NCI-H1092 (cell line): ENCODE measurements around the gene DPF3.

Experiments
- DNase-seq: peaks from one replicate; lab custom pipeline; 2025; lab: John Stamatoyannopoulos, UW

The DPF3 gene

DNA sequence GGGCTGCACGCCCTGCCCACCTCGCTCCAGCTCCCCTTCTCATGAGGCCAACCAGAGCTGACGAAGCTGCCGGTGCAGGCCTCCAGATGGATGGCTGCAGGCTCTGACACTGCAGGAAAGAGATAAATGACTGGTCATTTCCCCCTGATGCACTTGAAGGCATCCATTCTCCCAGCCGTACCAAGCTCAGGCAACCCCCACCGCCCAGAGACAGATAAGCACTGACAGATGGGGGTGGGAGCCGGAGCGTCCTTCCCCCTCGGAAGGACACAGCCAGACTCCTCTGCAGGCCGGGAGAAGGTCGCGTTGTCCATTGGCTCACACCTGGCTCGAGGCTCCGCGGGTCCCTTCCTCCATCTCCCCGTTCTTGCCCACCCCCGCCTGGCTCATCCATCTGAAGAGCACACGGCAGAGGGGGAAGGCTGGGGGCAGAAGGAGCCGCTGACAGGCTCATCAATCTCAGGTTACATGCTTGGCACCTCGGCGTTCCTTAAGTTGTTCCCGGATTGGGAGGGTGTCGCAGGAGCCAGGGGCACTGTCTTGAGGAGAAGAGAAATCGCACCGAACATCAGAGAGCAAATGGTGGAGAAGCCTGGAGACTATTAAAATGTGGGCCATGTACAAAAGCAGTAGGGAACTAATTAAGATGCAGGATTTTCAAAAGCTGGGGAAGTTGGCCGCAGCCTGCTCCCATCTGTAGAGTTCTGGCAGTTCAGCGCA is 151.6 kb downstream of the DPF3 start:
- no peak for DNase-seq

DNA sequence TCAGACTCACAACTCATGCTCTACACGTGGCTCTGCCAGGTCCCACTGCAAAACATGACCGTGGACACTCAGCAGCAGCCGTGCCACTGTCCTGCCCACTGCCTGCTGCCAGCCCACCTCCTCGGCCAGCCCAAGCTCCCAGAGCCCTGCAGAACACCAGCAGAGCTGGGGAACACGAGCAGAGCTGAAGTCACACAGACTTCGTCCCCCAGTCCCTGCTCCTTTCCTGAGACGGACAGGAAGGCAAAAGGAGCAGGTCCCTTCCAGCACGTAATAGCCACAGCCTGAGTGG is 152.1 kb downstream of the DPF3 start:
- no peak for DNase-seq

DNA sequence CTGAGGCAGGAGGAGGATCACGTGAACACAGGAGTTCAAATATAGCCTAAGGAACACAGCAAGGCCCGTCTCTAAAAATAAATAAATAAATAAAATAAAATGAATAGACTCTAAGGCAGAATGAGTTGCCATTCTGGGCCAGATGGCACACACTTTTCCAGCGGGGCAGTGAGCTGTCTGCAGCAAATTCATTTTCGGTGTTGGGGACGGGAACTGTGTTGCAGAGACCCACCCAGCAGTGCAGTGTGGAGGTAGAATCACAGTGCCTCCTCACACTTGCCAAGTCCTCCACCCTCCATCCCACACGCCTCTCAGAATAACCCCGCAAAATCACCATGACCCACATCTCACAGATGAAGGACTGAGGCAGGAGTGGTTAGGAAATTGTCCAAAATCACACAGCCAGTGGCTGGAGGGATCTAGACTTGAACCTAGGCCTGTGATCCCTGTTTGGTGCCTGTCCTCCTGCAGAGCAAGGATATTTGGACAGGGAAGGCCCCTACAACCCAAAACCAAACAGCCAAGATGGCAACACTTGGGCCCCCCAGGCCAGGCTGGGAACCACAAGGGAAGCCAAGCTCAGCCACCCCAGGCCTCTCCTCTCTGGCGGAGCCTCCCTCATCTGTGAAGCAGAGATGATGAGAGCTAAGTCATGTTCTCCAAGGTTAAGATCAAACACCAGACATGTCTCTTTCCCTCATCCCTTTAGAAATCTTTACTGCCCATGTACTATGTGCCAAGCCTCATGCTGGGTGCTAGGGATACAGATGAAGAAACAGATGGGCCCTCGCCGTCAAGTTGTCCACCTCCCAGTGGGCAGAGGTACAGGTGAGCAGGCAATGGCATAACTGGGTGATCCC is 152.7 kb downstream of the DPF3 start:
- DNase-seq = no peak

DNA sequence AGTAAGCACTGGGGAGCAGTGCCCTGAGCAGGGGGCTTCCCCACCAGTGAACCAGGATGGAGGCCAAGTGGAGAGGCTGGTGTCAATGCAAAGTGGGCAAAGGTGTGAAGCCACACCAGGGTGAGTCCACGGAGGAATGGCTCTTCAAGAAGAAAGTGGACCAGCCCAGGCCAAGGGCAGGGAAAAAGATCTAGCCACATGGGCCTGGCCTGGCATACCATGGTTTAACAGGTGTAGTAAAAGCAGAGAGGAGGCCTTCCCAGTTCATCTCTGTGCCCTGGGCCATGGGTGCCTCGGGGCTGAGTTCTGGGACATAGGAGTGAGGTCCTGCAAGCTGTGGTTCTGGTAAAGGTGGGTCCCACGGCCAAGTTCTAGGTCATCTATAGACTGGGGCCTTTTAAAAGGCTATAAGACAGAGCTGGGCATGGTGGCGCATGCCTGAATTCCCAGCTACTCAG is 153.4 kb downstream of the DPF3 start:
- DNase-seq = no peak

DNA sequence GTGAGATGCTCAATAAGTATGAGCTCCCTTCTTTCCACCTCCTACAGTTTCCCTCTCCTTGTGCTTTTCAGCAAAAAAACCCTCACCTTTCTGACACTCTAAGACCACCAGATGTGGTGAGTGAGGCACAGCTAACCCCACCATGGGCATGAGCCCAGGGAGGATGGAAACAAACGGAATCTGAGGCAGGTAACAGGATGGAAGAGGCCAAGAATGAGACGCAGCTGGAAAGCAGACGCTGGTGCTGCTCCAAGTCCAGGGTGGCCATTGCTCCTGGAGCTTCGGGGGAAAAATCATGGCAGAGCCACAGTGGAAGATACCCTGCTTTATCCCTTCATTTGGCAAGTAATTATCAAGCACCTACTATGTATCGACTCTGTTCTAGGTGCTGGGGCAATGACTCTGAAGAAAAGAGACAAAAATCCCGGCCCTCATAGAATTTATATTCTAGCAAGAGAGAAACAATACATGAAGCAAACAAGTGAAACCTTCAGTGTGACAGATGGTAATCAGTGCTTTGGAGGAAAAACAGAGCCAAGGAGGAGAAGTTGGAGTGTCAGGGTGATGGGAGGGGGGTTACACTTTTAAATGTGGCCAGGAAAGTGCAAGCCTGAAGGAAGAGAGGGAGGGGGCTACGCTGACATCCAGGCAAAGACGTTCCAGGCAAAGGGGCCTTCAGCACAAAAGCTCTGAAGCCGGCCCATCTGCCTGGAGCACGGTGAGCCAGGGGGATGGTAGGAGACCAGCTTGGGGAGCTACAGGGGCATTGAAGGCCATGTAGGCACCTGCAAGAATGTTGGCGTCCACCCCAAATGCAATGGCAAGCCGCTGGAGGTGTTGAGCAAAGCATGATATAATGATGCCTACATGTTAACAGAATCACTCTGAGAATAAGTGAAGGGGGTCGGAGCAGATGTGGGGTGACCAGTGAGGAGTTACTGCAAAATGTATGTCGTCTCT is 154.2 kb downstream of the DPF3 start:
- no peak for DNase-seq

DNA sequence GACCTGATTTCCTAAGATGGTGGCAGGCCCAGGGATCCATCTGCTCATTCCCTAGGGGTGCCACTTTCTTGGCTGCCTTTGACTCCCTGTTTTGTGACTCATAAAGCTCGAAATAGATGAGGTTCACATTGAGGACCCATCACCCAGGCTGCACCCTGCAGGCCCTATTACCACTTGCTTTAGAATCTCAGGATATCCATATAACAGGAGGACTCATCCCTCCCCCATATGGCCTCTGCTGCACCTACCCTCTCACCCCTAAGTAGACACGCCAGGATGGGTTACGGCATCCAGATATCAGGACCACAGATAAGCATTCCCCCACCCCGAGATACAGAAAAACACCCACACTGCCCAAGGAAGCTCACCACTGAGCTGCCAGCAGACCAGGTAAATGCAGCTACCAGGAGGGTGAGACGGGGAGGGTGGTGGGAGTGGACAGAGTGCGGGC is 155.7 kb downstream of the DPF3 start:
- no peak for DNase-seq

DNA sequence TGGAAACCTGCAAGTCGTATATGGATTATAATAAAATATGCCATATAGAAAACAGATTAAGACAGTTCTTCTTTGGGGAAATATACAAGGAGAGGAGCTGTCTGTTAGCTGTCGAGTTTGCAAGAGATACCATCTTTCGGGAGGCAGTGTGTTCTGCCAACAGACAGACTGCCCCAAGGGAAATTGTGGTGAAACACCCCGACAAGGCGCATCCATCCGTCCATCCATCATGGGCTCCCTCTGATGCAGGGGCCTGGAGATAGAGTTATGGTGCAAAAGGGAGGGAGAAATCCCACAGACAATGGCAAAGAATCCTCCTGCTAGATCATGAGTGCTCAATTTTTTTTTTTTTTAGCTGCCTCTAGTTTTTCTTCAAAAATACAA is 156.3 kb downstream of the DPF3 start:
- no peak for DNase-seq

DNA sequence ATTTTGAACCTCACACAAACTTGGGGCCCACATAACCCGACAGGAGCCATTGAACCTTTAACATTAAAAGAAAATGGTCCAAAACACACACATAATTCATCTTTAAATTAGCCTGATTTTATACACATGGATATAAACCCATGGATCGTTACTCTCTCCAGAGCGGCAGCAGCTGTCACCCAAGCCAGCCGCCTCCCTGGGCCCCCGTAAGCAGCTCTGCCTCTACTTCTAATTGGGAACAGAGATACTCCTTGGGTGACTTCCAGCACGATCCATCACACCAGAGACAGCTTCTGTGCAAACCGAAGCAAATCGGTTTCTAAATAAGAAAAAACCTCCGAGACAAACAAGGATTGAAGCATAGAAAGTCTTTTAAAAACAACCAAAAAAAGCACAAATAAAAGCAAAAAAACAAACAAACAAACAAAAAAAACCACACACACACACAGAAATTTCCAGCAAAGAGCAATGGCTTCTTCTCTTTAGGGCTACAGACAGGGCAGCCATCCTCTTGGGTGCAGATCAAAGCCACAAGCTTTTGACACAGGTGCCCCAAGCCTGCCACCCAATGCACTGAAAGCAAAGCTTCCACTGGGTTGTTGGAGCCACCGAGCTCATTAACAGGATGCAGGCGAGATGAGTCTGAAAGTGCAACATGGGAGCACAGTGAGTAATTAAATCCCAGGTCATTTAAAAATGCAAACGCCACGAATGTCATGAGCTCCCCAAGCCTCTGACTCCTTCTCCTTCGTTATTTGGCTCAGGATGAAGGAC is 156.9 kb downstream of the DPF3 start:
- DNase-seq = no peak

DNA sequence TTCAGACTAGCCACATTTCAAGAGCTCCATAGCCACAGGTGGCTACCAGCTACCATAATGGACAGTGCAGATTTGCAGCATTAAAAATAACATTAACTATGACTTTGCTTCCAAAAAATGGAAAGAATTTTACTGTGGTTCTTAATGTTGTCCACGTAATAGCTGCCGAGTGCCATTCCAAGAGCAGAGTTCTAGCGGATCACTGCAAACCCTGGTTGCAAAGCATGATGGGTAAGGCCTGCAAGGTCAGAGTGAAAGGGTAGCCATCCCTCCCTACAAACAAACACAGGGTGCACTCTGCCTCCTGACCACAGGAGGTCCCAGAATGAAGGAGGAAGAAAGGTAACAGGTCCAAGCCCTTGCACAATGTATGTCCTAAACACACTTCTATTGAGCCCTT is 157.6 kb downstream of the DPF3 start:
- DNase-seq = no peak

DNA sequence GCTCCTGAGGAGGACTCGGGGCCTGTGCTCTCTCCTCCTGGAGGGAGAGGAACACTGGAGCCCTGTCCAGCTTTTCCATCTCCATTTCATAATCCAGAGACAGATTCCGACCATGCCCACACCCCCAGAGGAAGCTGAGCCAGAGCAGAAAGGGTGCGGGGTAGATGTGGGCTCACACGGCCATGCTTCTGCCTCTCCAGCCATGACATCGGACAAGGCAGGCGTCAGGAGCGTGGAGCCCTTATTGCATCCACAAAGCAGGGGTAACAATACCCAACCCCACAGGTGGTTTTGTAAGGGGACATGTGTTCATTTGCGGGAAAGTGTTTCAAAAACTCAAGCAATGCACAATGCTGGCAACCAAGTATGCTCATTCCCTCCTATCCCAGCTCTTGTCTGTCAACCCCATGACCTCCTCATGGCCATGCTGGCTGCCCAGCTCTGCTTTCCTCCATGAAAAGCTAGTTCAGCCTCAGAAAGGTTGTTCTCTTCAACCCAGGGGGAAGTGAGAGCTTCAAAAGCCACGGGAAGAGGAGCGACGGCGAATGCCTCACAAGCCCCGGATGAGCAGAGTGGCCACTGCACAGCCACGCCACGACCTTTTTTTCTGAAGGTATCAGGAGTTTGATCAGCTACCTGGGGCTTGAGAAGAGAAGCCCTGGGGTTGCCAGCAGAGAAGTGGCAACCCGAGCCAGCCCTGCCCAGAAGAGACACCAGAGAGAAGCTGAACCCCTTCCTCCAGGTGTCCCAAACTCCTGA is 161.7 kb downstream of the DPF3 start:
- DNase-seq = no peak

DNA sequence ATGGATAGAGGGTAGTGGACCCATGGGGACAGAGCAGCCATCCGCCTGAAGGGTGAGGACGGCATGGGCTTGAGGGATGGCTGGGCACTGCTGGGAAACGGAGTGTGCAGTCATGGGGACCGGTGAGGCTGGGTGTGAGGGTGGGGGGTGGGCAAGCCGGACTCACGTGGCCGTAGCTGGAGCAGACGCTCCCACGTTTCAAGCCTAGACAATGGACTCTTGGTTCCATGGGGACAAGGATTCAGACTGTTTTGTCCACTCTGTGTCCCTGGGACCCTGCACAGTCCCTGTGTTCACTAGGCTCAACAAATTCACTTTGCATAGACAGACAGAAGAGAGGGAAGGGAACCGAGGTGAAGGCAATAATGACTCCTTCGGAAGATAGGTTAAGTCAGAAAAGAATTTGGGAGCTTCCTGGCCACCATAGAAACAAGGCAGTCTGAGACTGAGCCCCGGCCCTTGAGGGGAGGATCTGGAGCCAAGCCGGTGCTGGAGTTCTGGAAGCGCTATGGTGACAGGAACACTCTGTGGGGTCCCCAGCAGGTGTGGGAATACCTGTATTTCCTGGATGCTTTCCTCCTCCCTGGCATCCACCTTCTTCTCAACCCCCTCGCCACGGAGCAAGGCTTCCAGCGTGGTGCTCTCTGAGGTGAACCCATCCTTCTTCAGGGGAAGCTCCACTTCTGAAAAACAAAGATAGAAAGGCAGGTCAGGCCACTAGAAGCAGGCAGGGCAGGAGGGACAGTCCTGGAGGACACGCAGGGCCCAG is 162.5 kb downstream of the DPF3 start:
- no peak for DNase-seq

DNA sequence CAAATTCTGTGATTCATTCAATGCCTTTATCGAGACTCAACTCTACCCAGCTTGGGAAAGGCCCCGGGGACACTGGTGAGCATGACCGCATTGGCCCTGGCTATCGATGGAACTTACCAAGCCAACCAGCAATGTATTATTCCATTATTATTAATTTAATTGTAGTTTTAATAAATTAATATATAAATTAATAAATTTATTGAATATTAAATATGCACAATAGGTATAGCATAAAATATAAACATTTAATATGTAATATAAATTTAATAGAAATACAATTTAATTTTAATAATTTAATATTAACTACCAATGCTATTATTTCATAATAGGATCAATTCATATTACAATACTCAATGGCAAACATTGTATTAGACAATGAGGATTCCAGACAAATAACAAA is 163.4 kb downstream of the DPF3 start:
- DNase-seq = no peak

DNA sequence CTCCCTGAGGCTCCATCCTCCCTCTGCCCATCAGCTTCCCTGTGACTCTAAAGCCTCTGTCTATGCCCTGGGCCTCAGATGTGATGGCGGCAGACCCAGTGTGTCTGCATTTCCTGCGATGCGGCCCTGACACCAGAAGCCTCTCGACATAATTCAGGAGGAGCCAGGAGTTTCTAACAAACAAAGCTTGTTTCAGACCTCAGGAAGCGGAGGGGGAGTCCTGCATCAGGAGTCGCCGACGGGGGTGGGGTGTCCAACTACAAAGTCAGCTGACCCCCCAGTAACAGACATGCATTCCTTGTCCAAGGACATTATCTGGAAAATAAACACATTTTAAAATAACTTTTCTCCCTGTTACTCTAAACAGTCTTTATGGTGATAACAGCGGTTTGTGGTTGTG is 167.5 kb downstream of the DPF3 start:
- no peak for DNase-seq

DNA sequence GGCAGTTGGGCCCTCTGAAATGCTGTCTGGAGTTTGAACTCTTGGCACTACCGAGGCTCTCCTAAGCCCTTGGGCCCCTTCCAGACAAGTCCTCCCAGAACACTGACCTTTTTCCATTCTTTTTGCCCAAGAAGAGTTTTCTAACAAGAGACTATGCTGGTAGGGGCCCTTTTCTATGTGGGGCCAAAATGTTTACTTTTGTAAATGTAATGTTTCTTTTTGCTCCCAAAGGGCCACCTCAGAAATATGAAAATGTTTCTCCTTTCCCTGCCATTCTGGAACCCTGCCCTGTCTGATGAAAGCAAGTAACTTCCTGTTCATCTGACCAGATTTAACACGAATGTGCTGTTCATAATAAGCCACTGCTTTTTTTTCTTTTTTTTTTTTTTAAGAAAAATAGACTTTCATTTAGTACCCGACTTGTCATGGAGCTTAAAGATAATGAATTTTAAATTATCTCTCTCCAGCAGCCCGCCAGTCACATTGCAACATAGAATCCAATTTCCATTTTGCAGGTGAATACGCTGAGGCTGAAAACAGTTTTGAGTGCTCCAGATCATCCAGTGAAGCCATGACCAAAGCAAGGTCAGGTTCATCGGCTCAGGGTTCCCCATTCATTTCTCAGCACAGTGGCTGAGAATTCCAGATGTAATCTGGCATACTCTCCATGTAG is 169.9 kb downstream of the DPF3 start:
- no peak for DNase-seq

DNA sequence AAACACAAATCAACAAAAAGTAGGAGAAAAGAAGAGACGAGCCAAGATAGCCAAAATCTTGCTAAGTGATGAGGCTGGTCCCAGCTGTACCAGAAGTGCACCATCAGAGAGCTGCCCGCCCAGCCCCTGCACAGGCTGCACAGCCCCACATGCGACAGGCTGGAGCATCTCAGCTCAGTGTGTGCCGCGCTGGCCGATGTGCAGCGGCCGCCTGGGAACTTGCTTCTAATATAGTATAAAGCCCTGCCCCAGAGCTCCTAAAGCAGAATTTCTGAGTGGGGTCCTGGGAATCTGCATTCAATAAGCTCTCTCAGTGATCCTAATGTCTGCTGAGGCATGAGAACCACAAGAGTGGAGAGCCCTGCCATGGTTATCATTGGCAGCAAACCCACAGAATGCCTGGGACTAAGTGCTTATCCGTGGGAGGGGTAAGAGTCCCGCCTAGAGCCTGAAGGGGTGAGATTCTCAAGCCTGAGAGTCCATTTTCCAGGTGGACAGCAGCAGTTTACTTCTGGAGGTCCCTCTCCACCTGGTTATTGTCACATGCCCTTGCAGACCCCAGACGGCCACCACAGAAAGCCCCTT is 171.6 kb downstream of the DPF3 start:
- DNase-seq = no peak

DNA sequence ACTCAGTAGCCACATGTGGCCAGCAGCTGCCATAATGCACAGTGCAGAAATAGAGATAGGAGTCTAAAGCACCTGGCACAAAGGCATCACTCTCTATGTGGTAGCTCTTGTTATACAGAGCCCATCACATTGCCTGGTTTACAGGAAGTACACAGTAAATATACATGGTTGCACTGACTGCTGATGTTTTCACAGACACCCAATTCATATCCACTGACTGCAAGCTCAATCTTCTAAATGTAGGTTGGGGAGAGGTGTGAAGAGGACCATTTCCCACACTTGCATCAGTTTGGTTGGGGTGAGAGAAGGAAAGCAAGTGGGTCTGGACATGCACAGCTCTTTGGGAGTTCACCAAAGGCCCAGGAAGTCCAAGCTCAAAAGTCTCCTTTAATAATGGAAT is 172.8 kb downstream of the DPF3 start:
- no peak for DNase-seq

DNA sequence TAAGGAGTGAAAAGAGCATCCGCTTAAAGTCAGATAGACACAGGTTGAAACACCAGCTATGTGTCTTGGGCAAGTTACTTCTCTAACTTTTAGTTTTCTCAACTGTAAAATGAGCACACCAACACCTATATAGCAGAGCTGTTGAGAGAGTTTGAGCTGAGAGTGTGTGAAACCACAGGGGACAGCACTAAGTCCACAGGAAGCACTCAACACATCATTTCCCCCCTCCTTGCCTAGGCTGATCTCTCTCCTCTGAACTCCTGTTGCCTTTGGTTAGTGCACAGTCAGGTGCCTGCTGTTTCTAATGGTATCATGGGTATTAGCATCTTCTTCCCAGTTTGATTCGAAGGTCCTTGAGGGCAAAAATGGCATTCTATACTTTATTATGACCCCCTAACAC is 176.7 kb downstream of the DPF3 start:
- DNase-seq = no peak

DNA sequence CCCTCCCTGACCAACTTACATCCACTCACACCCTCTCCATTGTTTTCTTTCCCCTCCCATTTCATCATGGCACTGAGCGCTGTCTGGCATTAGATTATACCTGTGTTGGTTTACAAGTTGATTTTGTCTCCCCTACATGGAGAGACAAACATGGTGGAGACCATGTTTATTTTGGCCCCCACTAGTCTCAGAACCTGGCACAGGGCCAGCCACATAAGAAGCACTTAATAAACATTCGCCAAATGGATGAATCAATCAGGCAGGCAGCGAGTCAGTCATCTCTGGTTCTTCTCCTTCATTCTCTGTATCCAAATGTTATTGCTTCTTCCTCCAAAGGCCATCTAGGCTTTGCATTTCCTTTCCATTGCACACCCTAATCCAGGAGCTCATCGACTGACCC is 177.4 kb downstream of the DPF3 start:
- DNase-seq = no peak

DNA sequence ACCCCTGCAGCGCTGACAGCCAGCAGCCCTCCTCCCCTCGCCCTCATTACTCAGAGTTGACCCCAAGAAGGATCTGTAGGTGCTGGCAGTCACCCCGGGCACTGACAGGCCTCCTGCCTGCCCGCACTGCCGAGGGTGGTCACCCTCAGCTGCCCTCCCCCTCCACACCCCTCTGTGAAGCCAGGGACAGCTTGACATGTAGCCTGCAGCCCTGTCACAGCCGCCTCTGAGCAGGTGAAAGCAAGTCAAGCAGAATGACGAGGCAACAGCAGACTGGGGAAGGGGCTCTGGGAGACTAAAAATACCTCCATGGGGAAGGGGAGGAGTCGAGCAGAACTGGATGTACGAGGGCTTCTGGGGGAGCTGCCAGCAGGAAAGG is 178.1 kb downstream of the DPF3 start:
- no peak for DNase-seq
